ENCODE results near the gene COX14. TPM values are rescaled to one million over a fixed set of nuclear protein-coding genes. Genes with fewer than 3 reads are reported as not detected.

The COX14 gene
- total RNA-seq, 1 experiment from 2014 or later, result 31.9 TPM

DNA sequence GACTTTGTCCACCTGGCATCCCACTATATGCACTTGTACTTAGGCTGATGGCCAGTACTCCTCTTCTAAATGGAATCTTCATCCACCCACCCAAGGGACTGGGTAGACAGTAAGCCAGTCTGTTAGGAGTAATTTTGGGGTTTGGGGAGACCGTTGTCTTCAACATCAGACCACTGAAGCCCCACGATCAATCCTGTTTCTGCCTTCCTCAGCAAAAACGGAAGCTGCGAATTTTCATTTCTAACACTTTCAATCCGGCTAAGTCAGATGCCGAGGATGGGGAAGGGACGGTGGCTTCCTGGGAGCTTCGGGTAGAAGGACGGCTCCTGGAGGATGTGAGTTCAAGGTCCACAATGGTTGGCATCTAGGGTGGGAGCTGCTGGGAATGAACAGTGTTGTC, 24.9 kb upstream of the COX14 start:
- Histone ChIP-seq H3K79me1 (ENCODE audit: insufficient read depth, low read depth, low read length, poor library complexity, severe bottlenecking) (no peaks in the 10 kb centered on the region), H2BK15ac (ENCODE audit: low read depth, low read length) (no peak overlapping the region), H2AFZ (ENCODE audit: low read length) (no peak overlapping the region), H3K4ac (ENCODE audit: low read depth, low read length) (no peak overlapping the region), H3K23me2 (ENCODE audit: insufficient read length, low read depth, low read length, poor library complexity, severe bottlenecking) (no peaks in the 10 kb centered on the region), H2BK12ac (ENCODE audit: insufficient read length, low read depth, low read length) (no peak overlapping the region), H2BK120ac (ENCODE audit: low read depth, low read length, poor library complexity, severe bottlenecking) (no peak overlapping the region), H3K79me2 (ENCODE audit: insufficient read depth, low read length) (no peaks in the 10 kb centered on the region), H3K9me3 (ENCODE audit: control insufficient read depth, low read depth, low read length) (no peaks in the 10 kb centered on the region), H3T11ph (ENCODE audit: low read length) (no peak overlapping the region), H2BK20ac (ENCODE audit: low read depth, low read length, poor library complexity, severe bottlenecking) (no peak overlapping the region), H4K20me1 (ENCODE audit: control insufficient read depth, insufficient read depth, insufficient read length) (no peaks in the 10 kb centered on the region), H4K8ac (replicated peaks; ENCODE audit: insufficient read length, low read depth, low read length) (no peak overlapping the region), H3K56ac (ENCODE audit: insufficient read length, low read depth, low read length) (no peak overlapping the region), H2BK5ac (ENCODE audit: insufficient read length, low read length) (no peak overlapping the region), H4K5ac (ENCODE audit: insufficient read length, low read depth, low read length) (no peak overlapping the region), H3K23ac (ENCODE audit: insufficient read length, low read depth, low read length) (no peak overlapping the region), H3K9ac (ENCODE audit: extremely low read depth, insufficient read length, low read length) (no peak overlapping the region), H3K18ac (ENCODE audit: insufficient read length, low read depth, low read length) (no peak overlapping the region), H2AK5ac (ENCODE audit: insufficient read length, low read length) (no peak overlapping the region), H3K4me1 (ENCODE audit: insufficient read depth, low read length) (no peaks in the 10 kb centered on the region), H3K27ac (ENCODE audit: insufficient read length, low read depth, low read length) (no peak overlapping the region), H3K4me2 (ENCODE audit: insufficient read depth, insufficient read length, low read length) (no peak overlapping the region), H3K27me3 (ENCODE audit: insufficient read depth, low read length) (no peaks in the 10 kb centered on the region), H3K14ac (ENCODE audit: insufficient read depth, low read length) (no peak overlapping the region), H4K91ac (ENCODE audit: insufficient read length, low read depth, low read length) (no peak overlapping the region)
- peak overlapping the region; percentile 38 to 41; a peak in 3 of 5 replicates for H3K4me3 Mint-ChIP-seq
- H3K9me3 Mint-ChIP-seq, result no peaks in the 10 kb centered on the region
- no peak for DNase-seq
- TF ChIP-seq, protein P1, sequence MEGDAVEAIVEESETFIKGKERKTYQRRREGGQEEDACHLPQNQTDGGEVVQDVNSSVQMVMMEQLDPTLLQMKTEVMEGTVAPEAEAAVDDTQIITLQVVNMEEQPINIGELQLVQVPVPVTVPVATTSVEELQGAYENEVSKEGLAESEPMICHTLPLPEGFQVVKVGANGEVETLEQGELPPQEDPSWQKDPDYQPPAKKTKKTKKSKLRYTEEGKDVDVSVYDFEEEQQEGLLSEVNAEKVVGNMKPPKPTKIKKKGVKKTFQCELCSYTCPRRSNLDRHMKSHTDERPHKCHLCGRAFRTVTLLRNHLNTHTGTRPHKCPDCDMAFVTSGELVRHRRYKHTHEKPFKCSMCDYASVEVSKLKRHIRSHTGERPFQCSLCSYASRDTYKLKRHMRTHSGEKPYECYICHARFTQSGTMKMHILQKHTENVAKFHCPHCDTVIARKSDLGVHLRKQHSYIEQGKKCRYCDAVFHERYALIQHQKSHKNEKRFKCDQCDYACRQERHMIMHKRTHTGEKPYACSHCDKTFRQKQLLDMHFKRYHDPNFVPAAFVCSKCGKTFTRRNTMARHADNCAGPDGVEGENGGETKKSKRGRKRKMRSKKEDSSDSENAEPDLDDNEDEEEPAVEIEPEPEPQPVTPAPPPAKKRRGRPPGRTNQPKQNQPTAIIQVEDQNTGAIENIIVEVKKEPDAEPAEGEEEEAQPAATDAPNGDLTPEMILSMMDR (conservative IDR thresholded peaks at IDR 0.05), result no peak
- WGBS (ENCODE audit: extremely low coverage, insufficient read length, low lambda C conversion rate), result no CpG with 5 or more reads among the region's 9 CpGs
- H3K4me1 Mint-ChIP-seq, result peaks cover 9 to 12% of the 10 kb centered on the region in 2 experiments
- peaks cover 3% of the 10 kb centered on the region; the same call in 1 of the 2 replicates for H3K27me3 Mint-ChIP-seq (ENCODE audit: low read depth)
- H3K36me3 Mint-ChIP-seq (ENCODE audit: insufficient read depth in 1 of 3, low read depth in 3 of 3), result peaks cover 50 to 62% (median 57%) of the 10 kb centered on the region in 3 experiments; a peak in 6 of 7 replicates
- no peak overlapping the region for H3K27ac Mint-ChIP-seq

Measured in H9 (cell line).